Renal cortical epithelial cell (primary cell): ENCODE data around the gene ZNF296. TPM values are rescaled to one million over a fixed set of nuclear protein-coding genes. Genes with fewer than 3 reads are reported as not detected.
A peak's percentile ranks its signal among the peaks of the same experiment; 100 is the strongest.

ENCODE experiments used
- DNase-seq: peaks from one replicate; pipeline ENCODE4 v3.0.0-alpha.2; 2011; ENCODE audit warnings: low read depth
- total RNA-seq: library from RNA; depleted of rRNA; stranded (reverse); fragments of >200 nt; gene quantifications from 2 replicates; pipeline ENCODE4 v1.2.3, GENCODE V29; 2014

ZNF296 gene
- total RNA-seq, 1 donor from 2014 or later, result 0.65 TPM

GRCh38 chr19:45059258-45059965 is 16.9 kb downstream of the ZNF296 start:
- DNase-seq, result peak; percentile 72

GRCh38 chr19:45058622-45059159 is 17.6 kb downstream of the ZNF296 start:
- no peak for DNase-seq

- no peak for DNase-seq
Measured at GRCh38 chr19:45057444-45057843, 18.8 kb downstream of the ZNF296 start.

GRCh38 chr19:45056831-45057230 is 19.4 kb downstream of the ZNF296 start:
- no peak for DNase-seq

- no peak for DNase-seq
Measured at GRCh38 chr19:45051929-45052579, 24.2 kb downstream of the ZNF296 start.

GRCh38 chr19:45050036-45050435 is 26.2 kb downstream of the ZNF296 start:
- DNase-seq, result no peak

- DNase-seq, result no peak
Measured at GRCh38 chr19:45049073-45049736, 27.1 kb downstream of the ZNF296 start.

GRCh38 chr19:45047188-45047797 is 29.0 kb downstream of the ZNF296 start:
- DNase-seq, result no peak

- DNase-seq, result no peak
Measured at GRCh38 chr19:45046355-45046754, 29.9 kb downstream of the ZNF296 start.

GRCh38 chr19:45045671-45046353 is 30.5 kb downstream of the ZNF296 start:
- DNase-seq, result no peak

- DNase-seq, result no peak
Measured at GRCh38 chr19:45041125-45041524, 35.2 kb downstream of the ZNF296 start.

GRCh38 chr19:45040059-45040771 is 36.1 kb downstream of the ZNF296 start:
- no peak for DNase-seq

GRCh38 chr19:45038931-45039893 is 37.1 kb downstream of the ZNF296 start, which contains the start of gene CLASRP:
Gene CLASRP (plus strand): TSS chr19:45039045. CDS start chr19:45040213, 1,168 bp downstream.
- peak; percentile 64 for DNase-seq

- no peak for DNase-seq
Measured at GRCh38 chr19:45037393-45038169, 38.7 kb downstream of the ZNF296 start.

GRCh38 chr19:45035755-45036154 is 40.5 kb downstream of the ZNF296 start:
- no peak for DNase-seq

GRCh38 chr19:45032421-45032820 is 43.9 kb downstream of the ZNF296 start:
- DNase-seq, result no peak

GRCh38 chr19:45030825-45031224 is 45.5 kb downstream of the ZNF296 start:
- no peak for DNase-seq

- DNase-seq, result no peak
Measured at GRCh38 chr19:45027371-45027770, 48.9 kb downstream of the ZNF296 start.

GRCh38 chr19:45025264-45025663 is 51.0 kb downstream of the ZNF296 start:
- DNase-seq, result no peak
